Uterus (tissue), 4 donors: ENCODE measurements around the gene IL21R. TPM values are rescaled to one million over a fixed set of nuclear protein-coding genes. Genes with fewer than 3 reads are reported as not detected.
"Not testable (repeated sequence)": the region's sequence is repeated elsewhere in the genome, so short reads cannot be mapped to it uniquely, and the experiment has no call there.

ENCODE experiments used
- DNase-seq, 2 donors: peaks; one replicate each; pipeline ENCODE4 v3.0.0-alpha.2; 2019 to 2020
- H3K27ac ChIP-seq, 2 donors: fragments of 200-600 bp; sonication (generic); 1 replicate in 1 of 2; 2 replicates in 1 of 2; pipeline ENCODE4 v1.5.1; 2016 to 2018
- H3K27me3 ChIP-seq, 2 donors: fragments of 200-600 bp; sonication (generic); one replicate each; pipeline ENCODE4 v1.5.1; 2018 to 2019; ENCODE audit warnings: control low read depth in 1 of 2
- H3K36me3 ChIP-seq, 2 donors: fragments of 200-600 bp; sonication (generic); one replicate each; pipeline ENCODE4 v1.5.1; 2019; ENCODE audit warnings: control low read depth in 1 of 2
- H3K4me1 ChIP-seq, 2 donors: fragments of 200-600 bp; sonication (generic); one replicate each; pipeline ENCODE4 v1.5.1; 2018 to 2019; ENCODE audit warnings: control low read depth in 1 of 2
- H3K4me3 ChIP-seq, 2 donors: fragments of 200-600 bp; sonication (generic); 1 replicate in 1 of 2; 2 replicates in 1 of 2; pipeline ENCODE4 v1.5.1; 2018 to 2019; ENCODE audit warnings: mild to moderate bottlenecking in 1 of 2
- H3K9me3 ChIP-seq, 2 donors: fragments of 200-600 bp; sonication (generic); one replicate each; pipeline ENCODE4 v1.5.1; 2019; ENCODE audit warnings: control low read depth in 1 of 2
- POLR2A ChIP-seq, 2 donors: fragments of 450-650 bp; IDR thresholded peaks; one replicate each; pipeline ENCODE4 v1.6.1; 2016; ENCODE audit warnings: antibody characterized with exemption in 2 of 2, mild to moderate bottlenecking in 1 of 2, moderate library complexity in 1 of 2
- intact Hi-C: fragments of 100-400 bp; cut with DNase I; formaldehyde crosslinking; loops from one replicate; pipeline ENCODE4 v1.15.1; 2023; ENCODE audit warnings: low total_unique reads
- total RNA-seq, 4 donors: library from RNA; depleted of rRNA in 3 of 4; stranded (reverse); fragments of >200 nt in 3 of 4; gene quantifications; one replicate each; pipeline versions ENCODE4 v1.1.0 to v1.2.4, GENCODE V29; 2014 to 2023
- TF ChIP-seq, protein P1 (sequence below), 4 experiments: fragments of 200-600 bp in 2 of 4; fragments of 450-650 bp in 2 of 4; sonication (generic) in 2 of 4; IDR thresholded peaks; one replicate each; pipeline ENCODE4 v1.5.1; 2016 to 2019; ENCODE audit warnings: antibody characterized with exemption in 4 of 4, mild to moderate bottlenecking in 2 of 4, moderate library complexity in 1 of 4
- donor health status: DM: yes; HTN: yes; CAD: no.

Gene IL21R
- total RNA-seq, 4 donors from 2014 or later = 0.21 to 0.46 TPM; not detected in 2

GRCh38 chr16:27452569-27453493 lies 50.9 kb downstream of the IL21R start:
- no peak for DNase-seq
- H3K4me3 ChIP-seq = no peak overlapping the region
- H3K36me3 ChIP-seq = no peaks in the 10 kb centered on the region
- H3K27ac ChIP-seq = no peak overlapping the region
- TF ChIP-seq, protein P1, sequence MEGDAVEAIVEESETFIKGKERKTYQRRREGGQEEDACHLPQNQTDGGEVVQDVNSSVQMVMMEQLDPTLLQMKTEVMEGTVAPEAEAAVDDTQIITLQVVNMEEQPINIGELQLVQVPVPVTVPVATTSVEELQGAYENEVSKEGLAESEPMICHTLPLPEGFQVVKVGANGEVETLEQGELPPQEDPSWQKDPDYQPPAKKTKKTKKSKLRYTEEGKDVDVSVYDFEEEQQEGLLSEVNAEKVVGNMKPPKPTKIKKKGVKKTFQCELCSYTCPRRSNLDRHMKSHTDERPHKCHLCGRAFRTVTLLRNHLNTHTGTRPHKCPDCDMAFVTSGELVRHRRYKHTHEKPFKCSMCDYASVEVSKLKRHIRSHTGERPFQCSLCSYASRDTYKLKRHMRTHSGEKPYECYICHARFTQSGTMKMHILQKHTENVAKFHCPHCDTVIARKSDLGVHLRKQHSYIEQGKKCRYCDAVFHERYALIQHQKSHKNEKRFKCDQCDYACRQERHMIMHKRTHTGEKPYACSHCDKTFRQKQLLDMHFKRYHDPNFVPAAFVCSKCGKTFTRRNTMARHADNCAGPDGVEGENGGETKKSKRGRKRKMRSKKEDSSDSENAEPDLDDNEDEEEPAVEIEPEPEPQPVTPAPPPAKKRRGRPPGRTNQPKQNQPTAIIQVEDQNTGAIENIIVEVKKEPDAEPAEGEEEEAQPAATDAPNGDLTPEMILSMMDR (IDR thresholded peaks at IDR 0.05) = no peak
- no peak for TF ChIP-seq POLR2A (IDR thresholded peaks at IDR 0.05)
- H3K9me3 ChIP-seq = no peaks in the 10 kb centered on the region
- no peaks in the 10 kb centered on the region for H3K4me1 ChIP-seq
- H3K27me3 ChIP-seq = peaks cover 0 to 6% of the 10 kb centered on the region in 2 donors
- intact Hi-C loops = no loop called here

- intact Hi-C loops = no loop called here
- H3K27me3 ChIP-seq = peaks cover 0 to 6% of the 10 kb centered on the region in 2 donors
Observed at GRCh38 chr16:27453494-27453825, 51.5 kb downstream of the IL21R start.

GRCh38 chr16:27455700-27456099 lies 53.7 kb downstream of the IL21R start:
- no peak for TF ChIP-seq POLR2A (IDR thresholded peaks at IDR 0.05)
- Histone ChIP-seq H3K36me3 (no peaks in the 10 kb centered on the region), H3K27me3 (no peaks in the 10 kb centered on the region), H3K27ac (no peak overlapping the region), H3K9me3 (no peaks in the 10 kb centered on the region), H3K4me3 (no peak overlapping the region), H3K4me1 (no peaks in the 10 kb centered on the region)
- intact Hi-C loops = loop anchor here (5.0 kb wide), 1 partner anchor 278 kb away; no protein-coding TSS in a partner anchor
- DNase-seq = no peak

More at GRCh38 chr16:27453494-27453825, 51.5 kb downstream of the IL21R start:
- no peak overlapping the region for H3K27ac ChIP-seq
- no peaks in the 10 kb centered on the region for H3K9me3 ChIP-seq
- no peak for DNase-seq
- H3K4me1 ChIP-seq = no peaks in the 10 kb centered on the region
- no peaks in the 10 kb centered on the region for H3K36me3 ChIP-seq
- no peak for TF ChIP-seq POLR2A (IDR thresholded peaks at IDR 0.05)
- TF ChIP-seq, protein P1 (IDR thresholded peaks at IDR 0.05) = no peak
- H3K4me3 ChIP-seq = no peak overlapping the region

- intact Hi-C loops = loop anchor here (5.0 kb wide), 1 partner anchor 280 kb away; no protein-coding TSS in a partner anchor
- not testable (repeated sequence) for H3K36me3 ChIP-seq, H3K4me3 ChIP-seq, H3K27me3 ChIP-seq, H3K4me1 ChIP-seq, DNase-seq, H3K9me3 ChIP-seq, H3K27ac ChIP-seq
Observed at GRCh38 chr16:27457605-27457900, 55.6 kb downstream of the IL21R start.

GRCh38 chr16:27458258-27458657 lies 56.3 kb downstream of the IL21R start:
- intact Hi-C loops = loop anchor here (5.0 kb wide), 1 partner anchor 281 kb away; no protein-coding TSS in a partner anchor
- Histone ChIP-seq H3K4me1 (no peaks in the 10 kb centered on the region), H3K36me3 (no peaks in the 10 kb centered on the region), H3K27me3 (no peaks in the 10 kb centered on the region), H3K4me3 (no peak overlapping the region), H3K27ac (no peak overlapping the region), H3K9me3 (no peaks in the 10 kb centered on the region)
- DNase-seq = no peak
- TF ChIP-seq, protein P1 (IDR thresholded peaks at IDR 0.05) = no peak
- no peak for TF ChIP-seq POLR2A (IDR thresholded peaks at IDR 0.05)

DNA sequence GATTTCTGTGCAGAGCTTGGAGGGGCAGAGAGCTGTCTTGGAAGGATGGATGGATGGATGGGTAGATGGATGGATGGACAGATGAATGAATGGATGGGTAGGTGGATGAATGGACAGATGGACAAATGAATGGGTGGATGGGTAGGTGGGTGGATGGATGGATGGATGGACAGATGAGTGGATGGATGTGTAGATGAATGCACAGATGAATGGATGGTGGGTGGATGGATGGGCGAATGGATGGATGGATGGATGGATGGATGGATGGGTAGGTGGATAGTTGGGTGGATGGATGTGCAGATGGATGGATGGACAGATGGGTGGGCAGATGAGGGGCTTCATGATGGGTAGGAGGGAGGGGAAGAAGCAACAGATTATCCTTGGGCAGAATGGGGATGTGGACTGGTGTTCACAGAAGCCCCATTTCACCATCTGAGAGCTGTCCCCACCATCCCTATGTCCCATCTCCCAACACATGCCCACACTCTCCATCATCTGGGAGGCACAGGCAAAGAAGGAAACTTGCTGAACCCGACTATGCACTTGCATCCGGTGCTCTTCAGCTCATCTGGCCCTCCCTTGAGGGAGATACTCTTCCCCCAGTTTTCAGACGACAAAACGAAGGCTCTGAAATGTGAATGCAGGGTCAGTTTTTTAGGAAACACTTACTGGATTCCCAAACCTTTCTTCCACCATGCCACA lies 57.2 kb downstream of the IL21R start:
- no peaks in the 10 kb centered on the region for H3K36me3 ChIP-seq
- intact Hi-C loops = loop anchor here (5.0 kb wide), 1 partner anchor 282 kb away; no protein-coding TSS in a partner anchor
- H3K4me1 ChIP-seq = no peaks in the 10 kb centered on the region
- H3K27ac ChIP-seq = no peak overlapping the region
- no peaks in the 10 kb centered on the region for H3K9me3 ChIP-seq
- H3K4me3 ChIP-seq = no peak overlapping the region
- no peak for TF ChIP-seq POLR2A (IDR thresholded peaks at IDR 0.05)
- TF ChIP-seq, protein P1 (IDR thresholded peaks at IDR 0.05) = no peak
- H3K27me3 ChIP-seq = no peaks in the 10 kb centered on the region
- DNase-seq = no peak
